Activated CD8-positive, alpha-beta T cell treated with anti-CD3 and anti-CD28 coated beads for 36 hours (primary cell): Measurements from ENCODE around the gene PRPS1. TPM values are rescaled to one million over a fixed set of nuclear protein-coding genes. Genes with fewer than 3 reads are reported as not detected.

Experiments used
- ATAC-seq: fragments of 200-7000 bp; cut with Tn5 transposase; one replicate; pipeline ENCODE4 v1.10.0; 2021; ENCODE audit warnings: mild to moderate bottlenecking, moderate library complexity
- CTCF ChIA-PET: fragments of 350-600 bp; sonication (Branson Sonifier 250); formaldehyde crosslinking; loops from one replicate; lab custom pipeline; 2021; ENCODE audit warnings: antibody characterized with exemption; lab: Charles Lee
- POLR2A ChIA-PET: fragments of 350-600 bp; sonication (Branson Sonifier 250); formaldehyde crosslinking; loops from one replicate; lab custom pipeline; 2021; ENCODE audit warnings: antibody characterized with exemption; lab: Charles Lee
- DNase-seq: peaks from one replicate; pipeline ENCODE4 v3.0.0-alpha.2; 2020
- H3K27ac Mint-ChIP-seq: one replicate; pipeline ENCODE4 v1.8.0; 2021; ENCODE audit warnings: mild to moderate bottlenecking, mixed read lengths
- H3K27me3 Mint-ChIP-seq: one replicate; pipeline ENCODE4 v1.8.0; 2021; ENCODE audit warnings: mixed read lengths
- H3K36me3 Mint-ChIP-seq: one replicate; pipeline ENCODE4 v1.8.0; 2021; ENCODE audit warnings: low read depth, mixed read lengths
- H3K4me1 Mint-ChIP-seq: one replicate; pipeline ENCODE4 v1.8.0; 2021; ENCODE audit warnings: low read depth, mixed read lengths
- H3K4me3 Mint-ChIP-seq: one replicate; pipeline ENCODE4 v1.8.0; 2021; ENCODE audit warnings: mild to moderate bottlenecking, moderate library complexity, mixed read lengths
- H3K9me3 Mint-ChIP-seq: one replicate; pipeline ENCODE4 v1.8.0; 2021; ENCODE audit warnings: mixed read lengths
- CTCF ChIP-seq: fragments of 200-600 bp; IDR thresholded peaks from one replicate; pipeline ENCODE4 v1.8.0; 2022; ENCODE audit warnings: antibody characterized with exemption, mild to moderate bottlenecking
- intact Hi-C: fragments of 100-400 bp; cut with micrococcal nuclease; formaldehyde crosslinking; loops from one replicate; pipeline ENCODE4 v1.10.0; 2022
- total RNA-seq, 2 experiments: library from RNA; stranded (reverse); gene quantifications; one replicate each; pipeline ENCODE4 v1.2.3, GENCODE V29; 2021

PRPS1 gene
- total RNA-seq, 2 experiments from 2014 or later, result 122 to 131 TPM

GRCh38 chrX:107597264-107597663 lies 31.0 kb upstream of the PRPS1 start:
- ATAC-seq (no peak), DNase-seq (no peak)
- Mint-ChIP-seq H3K9me3 (no peaks in the 10 kb centered on the region), H3K4me3 (no peak overlapping the region), H3K4me1 (no peaks in the 10 kb centered on the region), H3K27ac (no peak overlapping the region), H3K36me3 (no peaks in the 10 kb centered on the region), H3K27me3 (no peaks in the 10 kb centered on the region)
- intact Hi-C loops, result no loop called here
- POLR2A ChIA-PET, result no interaction called here
- no peak for TF ChIP-seq CTCF
- CTCF ChIA-PET, result no interaction called here

GRCh38 chrX:107597791-107598190 lies 30.5 kb upstream of the PRPS1 start:
- TF ChIP-seq CTCF, result no peak
- CTCF ChIA-PET, result no interaction called here

GRCh38 chrX:107599450-107599861 lies 28.9 kb upstream of the PRPS1 start:
- H3K4me1 Mint-ChIP-seq, result no peaks in the 10 kb centered on the region
- no peaks in the 10 kb centered on the region for H3K36me3 Mint-ChIP-seq
- no peaks in the 10 kb centered on the region for H3K27me3 Mint-ChIP-seq
- no peak overlapping the region for H3K27ac Mint-ChIP-seq
- CTCF ChIA-PET, result no interaction called here
- ATAC-seq, result no peak
- no peak overlapping the region for H3K4me3 Mint-ChIP-seq
- TF ChIP-seq CTCF, result no peak
- intact Hi-C loops, result no loop called here
- no peaks in the 10 kb centered on the region for H3K9me3 Mint-ChIP-seq
- POLR2A ChIA-PET, result no interaction called here
- DNase-seq, result no peak

More at GRCh38 chrX:107597791-107598190, 30.5 kb upstream of the PRPS1 start:
- intact Hi-C loops, result no loop called here
- POLR2A ChIA-PET, result no interaction called here
- H3K27ac Mint-ChIP-seq, result no peak overlapping the region
- no peaks in the 10 kb centered on the region for H3K36me3 Mint-ChIP-seq
- DNase-seq (no peak), ATAC-seq (no peak)
- H3K4me1 Mint-ChIP-seq, result no peaks in the 10 kb centered on the region
- no peaks in the 10 kb centered on the region for H3K9me3 Mint-ChIP-seq
- H3K27me3 Mint-ChIP-seq, result no peaks in the 10 kb centered on the region
- no peak overlapping the region for H3K4me3 Mint-ChIP-seq

- POLR2A ChIA-PET, result no interaction called here
- no peaks in the 10 kb centered on the region for H3K9me3 Mint-ChIP-seq
- no peaks in the 10 kb centered on the region for H3K36me3 Mint-ChIP-seq
- DNase-seq (no peak), ATAC-seq (no peak)
- CTCF ChIA-PET, result no interaction called here
- intact Hi-C loops, result no loop called here
- no peaks in the 10 kb centered on the region for H3K27me3 Mint-ChIP-seq
- no peak for TF ChIP-seq CTCF
- no peak overlapping the region for H3K4me3 Mint-ChIP-seq
- H3K27ac Mint-ChIP-seq, result no peak overlapping the region
- H3K4me1 Mint-ChIP-seq, result no peaks in the 10 kb centered on the region
Measured at GRCh38 chrX:107600366-107600765, 27.9 kb upstream of the PRPS1 start.

GRCh38 chrX:107601326-107601725 lies 27.0 kb upstream of the PRPS1 start:
- ChIA-PET CTCF (no interaction called here), POLR2A (no interaction called here)
- Mint-ChIP-seq H3K4me3 (no peak overlapping the region), H3K4me1 (no peaks in the 10 kb centered on the region), H3K27me3 (no peaks in the 10 kb centered on the region), H3K27ac (no peak overlapping the region), H3K36me3 (no peaks in the 10 kb centered on the region), H3K9me3 (no peaks in the 10 kb centered on the region)
- DNase-seq (no peak), ATAC-seq (no peak)
- no peak for TF ChIP-seq CTCF
- intact Hi-C loops, result no loop called here
